HG03571 (cell line): Measurements from ENCODE around the gene CCDC85B.

ENCODE experiments used
- ATAC-seq: cut with Tn5 transposase; IDR thresholded peaks from one replicate; pipeline ENCODE4 v1.9.1; 2021; ENCODE audit not compliant: unreplicated experiment

Gene CCDC85B

DNA sequence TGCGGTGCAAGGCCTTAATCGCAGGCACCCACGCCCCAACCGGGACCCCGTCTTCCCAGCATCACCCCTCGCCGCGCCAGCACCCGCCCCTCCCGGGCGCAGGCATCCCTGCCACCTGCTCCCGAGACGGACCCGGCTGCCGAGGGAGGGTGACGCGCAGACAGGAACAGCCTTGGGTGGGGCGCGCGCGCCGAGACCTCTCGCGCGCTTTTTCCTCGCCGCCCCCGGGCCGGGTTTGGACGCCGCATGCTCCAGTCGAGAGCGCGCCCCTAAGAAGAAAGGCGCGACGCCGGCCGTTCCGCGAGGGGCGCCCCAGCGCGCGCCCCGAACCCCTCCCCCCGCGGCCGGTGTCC, 33.0 kb upstream of the CCDC85B start:
- ATAC-seq = no peak

DNA sequence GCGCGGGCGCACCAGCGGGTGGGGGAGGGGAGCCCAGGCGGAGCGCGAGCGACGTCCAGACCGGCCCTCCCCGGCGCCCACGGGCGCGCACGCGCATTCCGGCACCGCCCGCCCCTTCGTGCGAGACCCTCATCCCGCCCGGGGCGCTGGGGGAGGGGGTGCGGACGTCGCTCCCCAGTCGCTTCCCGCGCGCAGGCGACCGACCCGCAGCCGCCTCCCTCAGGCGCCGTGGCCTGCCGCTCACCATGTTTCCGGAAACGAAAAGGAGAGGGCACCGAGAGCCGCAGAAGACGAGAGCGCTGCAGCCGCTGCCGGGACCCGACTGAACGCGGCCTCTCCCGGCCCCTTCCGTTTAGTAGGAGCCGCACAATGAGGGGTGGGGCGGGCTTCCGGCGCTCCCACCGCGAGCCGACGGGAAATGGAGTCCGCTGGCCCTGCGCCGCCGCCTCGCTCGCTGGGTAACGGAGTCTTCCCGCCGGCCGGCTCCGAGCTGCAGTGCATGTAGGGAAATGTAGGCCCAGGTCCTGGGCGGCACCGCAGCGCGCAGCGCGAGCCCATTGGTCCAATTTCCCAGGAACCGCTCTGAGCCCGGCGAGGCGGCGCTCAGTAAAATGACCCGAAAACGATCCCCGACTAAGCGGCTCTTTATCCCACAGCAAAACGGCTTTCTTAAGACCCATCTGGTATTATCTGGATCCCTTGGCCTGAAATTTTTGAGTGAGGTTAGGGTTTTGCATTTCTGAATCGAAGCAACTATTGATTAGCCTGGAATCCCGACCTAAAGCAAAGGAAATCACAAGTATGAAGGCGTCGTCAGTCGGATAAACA, 32.4 kb upstream of the CCDC85B start, which contains the start of gene CFL1:
Gene CFL1 (minus strand): TSS at position 328 of the 828 bp plus-strand sequence. CDS start 81 bp downstream, at position 247.
- ATAC-seq = peak; percentile 33

DNA sequence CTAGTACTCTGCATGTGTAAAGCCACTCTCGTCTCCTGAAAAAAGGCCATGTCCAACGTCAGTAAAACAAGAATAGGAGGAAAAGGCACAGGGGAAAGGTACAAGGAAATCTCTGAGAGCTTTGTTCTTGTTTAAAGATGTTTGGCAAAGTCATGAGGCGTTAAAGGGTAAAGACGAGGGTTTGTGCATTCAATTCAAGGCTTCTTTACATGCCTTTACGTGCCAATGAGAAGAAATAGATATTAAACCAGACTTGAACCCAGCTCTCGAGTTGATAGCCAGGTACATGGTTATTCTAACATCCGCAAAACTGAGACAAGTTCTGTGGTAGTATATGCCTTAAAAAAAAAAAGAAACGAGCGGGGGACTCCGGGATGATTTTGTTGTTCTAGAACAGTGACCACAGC, 31.8 kb upstream of the CCDC85B start:
- no peak for ATAC-seq

DNA sequence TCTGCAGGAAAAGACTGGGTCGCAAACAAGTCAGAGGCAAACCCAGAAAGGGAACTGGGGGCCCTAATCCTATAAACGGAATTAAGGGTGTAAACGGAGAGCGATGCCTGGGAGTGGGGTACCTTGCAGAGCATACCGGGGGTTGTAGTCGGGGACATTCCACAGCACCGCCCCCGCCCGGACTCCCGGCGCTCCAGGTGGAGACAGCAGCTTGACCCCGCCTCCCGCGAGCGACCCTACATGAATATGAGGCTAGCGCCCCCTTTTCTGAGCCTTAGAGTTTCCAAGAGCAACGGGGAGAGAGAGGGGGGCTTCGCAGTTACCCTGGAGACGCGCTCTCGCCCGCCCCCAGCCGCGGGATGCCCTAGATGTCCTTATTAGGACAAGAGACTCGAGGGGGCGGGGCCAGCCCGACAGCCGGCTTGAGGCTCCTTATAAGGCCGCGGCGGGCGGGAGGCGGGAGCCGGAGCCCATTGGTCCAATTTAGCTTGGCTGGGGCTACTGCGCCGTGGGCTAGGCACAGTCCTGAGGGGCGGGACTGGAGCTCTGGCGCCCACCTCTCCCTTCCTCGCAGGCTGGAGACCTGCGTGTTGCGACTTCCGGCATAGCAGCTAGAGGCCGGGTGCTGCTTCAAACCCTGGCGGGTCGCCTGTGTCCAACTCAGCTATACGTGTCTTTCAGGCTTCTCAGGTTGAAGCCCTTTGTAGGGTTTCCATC, 31.2 kb upstream of the CCDC85B start:
- ATAC-seq = peak; percentile 46

DNA sequence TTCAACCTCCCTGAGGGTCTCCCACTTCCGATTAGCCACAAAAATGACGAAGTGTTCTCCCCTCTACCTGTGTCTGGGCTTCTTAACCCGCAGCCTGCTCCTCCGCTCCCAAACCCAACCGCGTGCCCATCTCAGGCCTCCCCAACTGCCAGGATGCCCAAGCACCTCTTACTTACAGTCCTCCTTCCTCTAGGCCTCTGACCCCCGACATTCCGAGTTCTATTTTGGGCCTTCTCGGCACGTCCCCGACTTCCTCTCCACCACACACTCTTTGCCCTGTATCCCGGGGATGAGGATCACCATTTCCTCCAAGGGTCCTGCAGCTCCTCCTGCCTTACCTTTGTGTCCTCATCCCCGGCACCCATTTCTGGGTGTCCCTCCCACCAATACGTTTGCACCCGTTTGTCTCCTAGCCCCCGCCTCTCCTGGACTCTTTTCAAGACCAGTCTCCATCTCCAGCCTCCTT, 30.6 kb upstream of the CCDC85B start:
- no peak for ATAC-seq

DNA sequence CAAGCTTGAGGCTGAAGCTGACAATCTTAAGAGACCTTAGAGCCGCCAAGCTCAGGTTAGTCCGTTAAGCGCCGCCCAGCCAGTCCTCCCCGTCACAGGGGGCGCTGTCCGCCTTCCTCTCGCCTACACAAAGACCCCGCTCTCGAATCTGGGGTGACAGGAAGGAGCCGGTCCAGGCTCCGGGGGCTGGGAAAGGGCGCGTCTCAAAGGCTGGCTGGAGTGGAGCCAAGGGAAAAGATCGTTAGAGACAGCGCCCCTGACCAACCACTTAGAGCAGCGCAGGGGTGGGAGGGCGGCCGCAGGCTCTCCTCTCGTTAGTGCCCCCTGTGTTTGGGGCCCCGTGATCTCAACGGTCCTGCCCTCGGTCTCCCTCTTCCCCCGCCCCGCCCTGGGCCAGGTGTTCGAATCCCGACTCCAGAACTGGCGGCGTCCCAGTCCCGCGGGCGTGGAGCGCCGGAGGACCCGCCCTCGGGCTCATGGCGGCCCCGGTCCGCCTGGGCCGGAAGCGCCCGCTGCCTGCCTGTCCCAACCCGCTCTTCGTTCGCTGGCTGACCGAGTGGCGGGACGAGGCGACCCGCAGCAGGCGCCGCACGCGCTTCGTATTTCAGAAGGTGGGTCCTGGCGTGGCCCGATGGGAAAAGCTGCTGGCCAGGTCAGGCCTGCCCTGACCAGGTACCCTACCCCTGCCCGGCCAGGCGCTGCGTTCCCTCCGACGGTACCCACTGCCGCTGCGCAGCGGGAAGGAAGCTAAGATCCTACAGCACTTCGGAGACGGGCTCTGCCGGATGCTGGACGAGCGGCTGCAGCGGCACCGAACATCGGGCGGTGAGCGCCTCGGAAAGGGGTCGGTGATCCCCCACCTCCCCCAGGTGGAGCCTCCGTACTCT, 30.0 kb upstream of the CCDC85B start, which contains the start of gene MUS81:
Gene MUS81 (plus strand): TSS at position 156 of the 887 bp plus-strand sequence. CDS start 321 bp downstream, at position 477.
- ATAC-seq = no peak

DNA sequence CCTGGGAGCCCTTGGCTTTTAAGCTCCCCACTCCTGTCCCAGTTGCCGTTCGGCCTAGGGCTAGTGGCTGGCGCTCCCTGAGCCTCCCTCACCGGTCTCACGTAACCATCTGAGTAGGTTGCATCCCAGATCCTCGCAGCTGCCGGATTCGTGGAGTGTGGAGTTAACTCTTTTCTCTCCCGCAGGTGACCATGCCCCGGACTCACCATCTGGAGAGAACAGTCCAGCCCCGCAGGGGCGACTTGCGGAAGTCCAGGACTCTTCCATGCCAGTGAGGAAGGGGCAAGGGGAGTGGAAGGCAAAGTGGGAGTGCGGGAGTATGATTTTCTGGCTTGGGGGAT, 29.3 kb upstream of the CCDC85B start:
- ATAC-seq = no peak

DNA sequence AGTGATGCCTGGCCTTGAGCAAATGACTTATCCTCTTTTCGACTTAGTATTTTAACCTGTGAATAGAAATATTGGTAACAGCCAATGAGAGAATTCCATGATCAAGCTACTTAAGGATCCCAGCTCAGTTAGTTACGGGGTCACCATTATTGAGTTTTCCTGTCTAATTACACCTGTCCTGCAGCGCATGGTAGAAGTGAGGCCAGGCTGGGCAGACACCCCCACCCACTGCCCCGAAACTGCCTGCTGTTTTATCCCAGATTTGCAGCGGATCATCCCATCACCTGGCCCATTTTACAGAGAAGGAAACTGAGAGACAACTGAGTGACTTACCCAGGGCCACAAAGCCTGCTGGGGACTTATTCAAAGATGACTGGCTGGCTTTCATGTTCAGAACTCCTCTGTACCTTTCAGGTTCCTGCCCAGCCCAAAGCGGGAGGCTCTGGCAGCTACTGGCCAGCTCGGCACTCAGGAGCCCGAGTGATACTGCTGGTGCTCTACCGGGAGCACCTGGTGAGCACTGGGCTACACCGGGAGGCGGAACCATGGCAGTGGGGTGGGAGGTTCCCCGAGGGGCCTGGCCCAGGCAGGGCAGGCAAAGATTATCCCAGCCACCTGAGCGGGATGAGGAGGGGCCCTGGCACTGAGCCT, 28.8 kb upstream of the CCDC85B start:
- no peak for ATAC-seq

DNA sequence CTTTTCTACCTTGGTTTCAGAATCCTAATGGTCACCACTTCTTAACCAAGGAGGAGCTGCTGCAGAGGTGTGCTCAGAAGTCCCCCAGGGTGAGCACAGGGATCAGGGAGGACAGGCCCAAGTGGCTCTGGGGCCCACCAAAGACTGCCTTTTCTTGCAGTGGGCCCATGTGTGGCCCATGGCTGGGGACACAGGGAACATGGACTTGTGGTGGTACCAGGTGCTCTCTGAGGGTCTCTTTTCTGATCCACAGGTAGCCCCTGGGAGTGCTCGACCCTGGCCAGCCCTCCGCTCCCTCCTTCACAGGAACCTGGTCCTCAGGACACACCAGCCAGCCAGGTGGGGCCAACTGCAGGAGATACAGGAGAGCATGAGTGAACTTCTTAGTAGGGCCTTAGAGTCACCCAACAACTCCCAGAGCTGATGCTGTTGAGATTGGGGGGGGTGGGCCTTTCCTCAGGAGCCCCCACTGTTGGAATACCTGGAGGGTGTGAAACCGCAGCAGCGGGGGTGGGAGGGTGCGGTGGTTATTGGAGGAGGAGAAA, 28.2 kb upstream of the CCDC85B start:
- ATAC-seq = no peak

DNA sequence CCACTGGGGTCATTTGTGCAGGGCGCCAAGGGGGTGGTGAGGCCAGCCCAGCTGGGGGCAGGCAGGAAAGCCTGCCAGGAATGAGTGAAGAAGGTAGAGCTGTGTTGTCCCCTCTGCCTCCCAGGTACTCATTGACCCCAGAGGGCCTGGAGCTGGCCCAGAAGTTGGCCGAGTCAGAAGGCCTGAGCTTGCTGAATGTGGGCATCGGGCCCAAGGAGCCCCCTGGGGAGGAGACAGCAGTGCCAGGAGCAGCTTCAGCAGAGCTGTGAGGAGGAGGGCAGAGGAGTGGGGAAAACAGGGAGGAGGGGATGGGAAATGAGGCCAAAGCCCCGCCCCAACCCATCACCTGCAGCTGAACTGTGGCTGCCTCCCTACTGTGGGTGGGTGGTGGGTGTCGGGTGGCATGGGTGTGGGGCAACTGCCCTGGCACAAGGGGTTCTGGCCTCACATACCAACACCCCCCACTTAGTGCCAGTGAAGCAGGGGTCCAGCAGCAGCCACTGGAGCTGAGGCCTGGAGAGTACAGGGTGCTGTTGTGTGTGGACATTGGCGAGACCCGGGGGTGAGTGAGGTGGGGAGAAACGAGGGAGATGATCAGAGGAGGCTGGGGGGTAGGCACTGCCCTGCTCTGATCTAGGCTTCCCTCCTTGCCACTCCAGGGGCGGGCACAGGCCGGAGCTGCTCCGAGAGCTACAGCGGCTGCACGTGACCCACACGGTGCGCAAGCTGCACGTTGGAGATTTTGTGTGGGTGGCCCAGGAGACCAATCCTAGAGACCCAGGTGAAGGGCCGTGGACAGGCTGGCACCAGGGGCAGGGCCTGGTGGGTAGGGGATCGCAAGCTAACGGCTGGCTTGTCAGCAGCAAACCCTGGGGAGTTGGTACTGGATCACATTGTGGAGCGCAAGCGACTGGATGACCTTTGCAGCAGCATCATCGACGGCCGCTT, 27.3 kb upstream of the CCDC85B start:
- ATAC-seq = no peak

DNA sequence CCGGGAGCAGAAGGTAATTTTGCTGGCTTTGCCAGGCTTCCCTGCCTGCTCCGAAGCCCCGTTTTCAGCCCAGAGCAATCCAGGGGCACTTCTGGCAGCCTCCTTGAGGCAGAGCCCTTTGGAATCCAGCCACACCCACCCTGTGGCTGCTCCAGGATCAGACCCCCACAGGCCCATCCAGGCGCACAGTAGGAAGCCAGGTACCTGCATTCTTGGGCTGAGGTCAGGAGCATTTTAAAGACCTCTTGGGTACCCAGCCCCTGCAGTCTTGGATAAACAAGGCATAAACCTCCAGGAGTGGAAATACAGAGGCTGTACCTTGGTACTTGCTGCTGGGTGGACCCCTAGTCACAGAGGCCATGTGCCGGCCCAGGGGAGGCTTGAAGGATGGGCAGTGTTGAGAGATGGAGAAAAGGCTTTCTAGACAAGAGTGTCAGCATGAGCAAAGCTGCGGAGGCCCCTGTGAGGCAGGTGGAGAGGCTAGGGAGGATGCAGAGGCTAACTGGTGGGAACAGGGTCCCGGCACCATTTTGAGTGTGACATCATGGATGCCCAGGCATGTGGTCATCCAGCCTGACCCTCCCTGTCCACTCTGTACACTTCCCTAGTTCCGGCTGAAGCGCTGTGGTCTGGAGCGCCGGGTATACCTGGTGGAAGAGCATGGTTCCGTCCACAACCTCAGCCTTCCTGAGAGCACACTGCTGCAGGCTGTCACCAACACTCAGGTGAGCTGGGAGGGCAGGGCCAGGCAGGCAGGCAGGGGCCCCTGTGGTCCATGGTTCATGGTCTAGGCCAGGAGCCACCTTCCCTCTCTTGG, 26.4 kb upstream of the CCDC85B start:
- ATAC-seq = no peak

DNA sequence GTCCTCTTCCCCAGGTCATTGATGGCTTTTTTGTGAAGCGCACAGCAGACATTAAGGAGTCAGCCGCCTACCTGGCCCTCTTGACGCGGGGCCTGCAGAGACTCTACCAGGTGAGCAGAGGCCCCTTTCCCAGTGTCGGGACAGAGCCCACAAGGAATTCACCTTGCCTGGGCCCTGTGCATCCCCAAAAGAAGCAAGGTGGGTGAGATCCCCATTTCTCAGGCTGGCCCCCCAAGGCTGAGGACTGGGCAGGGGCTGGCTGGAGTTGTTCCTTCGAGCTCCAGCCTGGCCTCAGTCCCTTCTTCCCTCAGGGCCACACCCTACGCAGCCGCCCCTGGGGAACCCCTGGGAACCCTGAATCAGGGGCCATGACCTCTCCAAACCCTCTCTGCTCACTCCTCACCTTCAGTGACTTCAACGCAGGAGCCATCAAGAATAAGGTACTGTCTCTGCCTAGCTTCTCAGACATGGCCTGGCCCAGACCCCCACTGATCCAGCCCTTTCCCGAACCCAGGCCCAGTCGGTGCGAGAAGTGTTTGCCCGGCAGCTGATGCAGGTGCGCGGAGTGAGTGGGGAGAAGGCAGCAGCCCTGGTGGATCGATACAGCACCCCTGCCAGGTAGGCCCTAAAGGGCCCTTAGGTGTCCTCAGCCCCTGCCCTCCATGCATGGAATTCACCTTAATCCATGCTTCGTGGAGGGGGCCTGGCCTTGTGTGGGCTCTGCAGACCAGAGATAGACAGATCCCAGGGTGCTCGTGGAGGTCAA, 25.6 kb upstream of the CCDC85B start:
- ATAC-seq = no peak

DNA sequence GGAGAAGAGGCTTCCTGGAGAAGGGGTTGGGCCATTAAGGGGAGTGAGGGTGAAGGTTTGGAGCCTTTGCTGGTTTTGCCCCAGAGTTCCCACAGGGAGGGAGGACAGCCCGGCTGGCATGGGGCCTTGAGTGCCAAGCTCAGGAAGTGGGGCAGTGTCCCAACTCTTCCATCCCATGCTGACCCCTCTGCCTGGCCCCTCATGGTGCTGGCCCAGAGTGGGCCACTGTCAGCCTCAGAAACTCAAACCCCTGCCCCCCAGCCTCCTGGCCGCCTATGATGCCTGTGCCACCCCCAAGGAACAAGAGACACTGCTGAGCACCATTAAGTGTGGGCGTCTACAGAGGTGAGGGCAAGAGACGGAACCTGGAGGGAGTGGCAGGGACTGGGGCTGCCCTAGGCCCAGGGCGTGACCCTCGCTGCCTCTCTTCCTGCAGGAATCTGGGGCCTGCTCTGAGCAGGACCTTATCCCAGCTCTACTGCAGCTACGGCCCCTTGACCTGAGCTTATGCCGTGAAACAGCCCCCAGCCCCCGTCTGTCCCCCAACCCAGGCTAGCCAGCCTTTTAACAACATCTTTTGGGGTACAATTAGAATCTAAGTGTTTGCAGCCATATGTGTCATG, 24.8 kb upstream of the CCDC85B start:
- no peak for ATAC-seq

DNA sequence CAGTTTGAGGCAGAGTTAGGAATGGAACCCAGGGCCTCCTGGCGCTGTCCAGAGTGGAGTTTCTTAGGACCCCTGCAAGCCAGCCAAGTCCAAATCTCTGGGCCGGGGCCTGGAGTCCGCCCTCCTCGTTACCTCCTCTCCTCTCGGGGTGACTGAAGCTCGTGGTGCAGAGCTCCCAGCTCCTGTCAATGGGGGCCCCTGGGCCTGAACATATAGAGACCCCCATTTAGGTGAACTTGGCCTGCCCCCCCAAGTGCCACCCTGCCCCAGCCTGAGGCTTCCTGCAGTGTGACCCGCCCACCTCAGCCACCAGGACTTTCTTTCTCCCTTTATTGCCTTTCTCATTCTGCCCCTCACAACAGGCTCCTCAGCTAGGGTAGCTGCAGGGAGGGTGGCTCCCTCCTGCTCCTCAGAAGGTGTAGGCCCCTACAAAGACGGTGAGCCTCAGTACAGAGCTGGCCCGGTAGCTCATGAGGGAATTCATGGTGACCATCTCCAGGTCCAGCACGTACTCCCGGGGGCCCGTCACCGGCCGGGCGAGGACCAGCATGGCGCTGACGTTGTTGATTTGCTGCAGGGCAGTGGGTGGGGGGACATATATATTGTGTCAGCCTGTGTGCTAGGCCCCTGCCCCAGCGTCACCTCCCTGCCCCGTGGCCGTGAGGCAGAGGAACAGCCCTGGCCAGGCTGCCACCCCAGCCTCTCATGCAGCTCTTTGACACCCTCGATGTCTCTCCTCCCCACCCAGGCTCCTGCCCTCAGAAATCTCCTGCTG, 23.8 kb upstream of the CCDC85B start:
- ATAC-seq = no peak

DNA sequence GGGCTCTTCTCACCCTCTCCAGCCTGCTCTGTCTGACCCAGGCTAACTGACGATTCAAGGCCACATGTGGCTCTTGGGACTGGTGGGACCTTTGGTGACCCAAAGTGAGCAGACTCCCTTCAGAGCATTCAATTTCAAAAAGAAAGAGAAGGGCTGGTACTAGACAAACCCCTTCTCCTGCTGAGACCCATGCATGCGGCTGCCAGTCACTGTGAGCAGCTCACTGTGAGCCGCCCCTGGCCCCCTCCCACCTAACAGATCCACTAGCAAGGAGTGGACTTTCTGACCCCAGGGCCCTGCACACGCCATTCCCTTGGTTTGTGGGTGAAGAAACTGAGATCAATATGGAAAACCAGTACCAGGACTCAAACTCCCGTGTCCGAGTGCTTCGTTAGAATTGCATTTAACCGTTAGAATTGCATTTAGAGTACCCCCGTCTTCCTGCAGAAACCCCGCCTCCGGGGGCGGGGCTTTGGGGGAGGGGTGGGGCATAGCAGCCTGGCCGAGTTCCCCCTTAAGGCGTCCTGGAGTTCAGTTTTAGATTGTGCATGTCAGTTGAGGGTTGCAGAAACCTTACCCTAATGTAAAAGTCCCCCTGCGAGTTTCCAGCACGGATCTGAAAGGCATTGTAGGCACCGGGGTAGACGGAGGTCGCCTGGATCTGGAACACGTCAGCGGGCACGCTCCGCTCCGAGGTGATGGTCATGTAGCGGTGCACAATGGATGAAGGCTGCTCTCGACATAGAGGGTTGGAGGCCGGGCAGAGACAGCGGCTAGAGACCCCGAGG, 23.0 kb upstream of the CCDC85B start:
- no peak for ATAC-seq
